Heart left ventricle (tissue), 16 donors: Measurements from ENCODE around the gene CACNB2. TPM values are rescaled to one million over a fixed set of nuclear protein-coding genes. Genes with fewer than 3 reads are reported as not detected.

ENCODE experiments used
- ATAC-seq, 4 donors: fragments of 200-7000 bp; cut with Tn5 transposase; one replicate each; pipeline ENCODE4 v1.9.1; 2020 to 2022; ENCODE audit warnings: moderate library complexity in 4 of 4, mild to moderate bottlenecking in 3 of 4, moderate number of reproducible peaks in 1 of 4
- DNase-seq, 5 donors: peaks; one replicate each; pipeline ENCODE4 v3.0.0-alpha.2; 2020
- H3K27ac ChIP-seq, 12 donors: fragments of 200-600 bp; sonication (generic) in 4 of 12; one replicate each; pipeline versions ENCODE4 v1.5.0 to v1.8.0; 2016 to 2022; ENCODE audit warnings: mild to moderate bottlenecking in 2 of 12
- H3K27me3 ChIP-seq, 9 donors: fragments of 200-600 bp; sonication (generic) in 2 of 9; one replicate each; pipeline versions ENCODE4 v1.5.1 to v1.8.0; 2016 to 2022; ENCODE audit warnings: mild to moderate bottlenecking in 3 of 9
- H3K36me3 ChIP-seq, 9 donors: fragments of 200-600 bp; sonication (generic) in 2 of 9; one replicate each; pipeline versions ENCODE4 v1.5.0 to v1.8.0; 2018 to 2022; ENCODE audit warnings: mild to moderate bottlenecking in 2 of 9
- H3K4me1 ChIP-seq, 12 donors: fragments of 200-600 bp; sonication (generic) in 4 of 12; one replicate each; pipeline versions ENCODE4 v1.5.0 to v1.8.0; 2016 to 2022; ENCODE audit warnings: mild to moderate bottlenecking in 3 of 12
- H3K4me3 ChIP-seq, 12 donors: fragments of 200-600 bp; sonication (generic) in 4 of 12; one replicate each; pipeline versions ENCODE4 v1.5.0 to v1.8.0; 2017 to 2022; ENCODE audit warnings: mild to moderate bottlenecking in 9 of 12, moderate library complexity in 4 of 12
- H3K9me3 ChIP-seq, 12 donors: fragments of 200-600 bp; sonication (generic) in 4 of 12; one replicate each; pipeline versions ENCODE4 v1.5.0 to v1.8.0; 2016 to 2022; ENCODE audit warnings: mild to moderate bottlenecking in 1 of 12
- POLR2A ChIP-seq, 2 donors: fragments of 450-650 bp; IDR thresholded peaks; one replicate each; pipeline ENCODE4 v1.6.1; 2017; ENCODE audit warnings: antibody characterized with exemption in 2 of 2, mild to moderate bottlenecking in 2 of 2, moderate library complexity in 2 of 2
- WGBS, 4 donors: extraction: QIAGEN DNeasy Blood & Tissue Kit in 2 of 4; methylation state at CpG; one replicate each; pipeline versions ENCODE4 v1.1.5 to v1.1.7; 2013 to 2018; 5-methylcytosine and 5-hydroxymethylcytosine counted together
- intact Hi-C, 10 donors: fragments of 100-400 bp; cut with DNase I; formaldehyde crosslinking; loops; one replicate each; pipeline versions ENCODE4 v1.11.1 to v1.14.2; 2022
- polyA plus RNA-seq, 2 donors: library from polyadenylated mRNA; stranded (reverse); fragments of 200-250 nt; gene quantifications; one replicate each; pipeline ENCODE4 v1.2.3, GENCODE V29; 2013
- total RNA-seq, 9 donors: library from RNA; depleted of rRNA in 2 of 9; stranded (reverse); fragments of >200 nt in 2 of 9; fragmentation: NEBNext Ultra II Directional in 3 of 9; extraction: Animal tissue kit (Norgen Biotek cat#: 25700) in 3 of 9; gene quantifications; one replicate each; pipeline versions ENCODE4 v1.1.0 to v1.2.4, GENCODE V29; 2016 to 2023
- TF ChIP-seq, protein P1 (sequence below), 12 donors: fragments of 200-600 bp; sonication (generic) in 4 of 12; IDR thresholded peaks; one replicate each; pipeline versions ENCODE4 v1.5.0 to v1.8.0; 2018 to 2022; ENCODE audit warnings: antibody characterized with exemption in 12 of 12, mild to moderate bottlenecking in 5 of 12
- donor health status: ischemic (EF 13 %, LVEDD 7.1; RV severe dilation, severe dysfunction).
- donor health status: healthy with polysubstance abuse.
- donor health status: DM: no; HTN: yes; CAD: no.
- donor health status: DM: no; HTN: no; CAD: no.
- donor health status: ischemic (EF 25% LVEDD 6.9; RV normal size, moderate dysfunction).
- donor health status: ischemic (EF 25% LVEDD 5.7; RV mildly dilated, moderate dysfunction).
- donor health status: healthy.
- donor health status: DM: yes; HTN: yes; CAD: no.
- donor health status: ischemic (EF 35%, LVEDD 5.7; RV mildly dilated, moderate dysfunction).
- donor health status: nonischemic (EF 11% LVEDD 7.7; RV severe dilation, severe dysfunction).
- donor health status: DM: yes; HTN: yes; CAD: no.
- donor health status: PGD.
- donor health status: ischemic (EF 29% LVEDD 5.4; RV normal size, mild dysfunction).
- donor health status: nonischemic (EF 23%, LVEDD 6.1; RV moderate dilation, normal function).

CACNB2 gene
- total and polyA plus RNA-seq, 11 donors: 11.4 to 63.2 (median 33.2) TPM

DNA sequence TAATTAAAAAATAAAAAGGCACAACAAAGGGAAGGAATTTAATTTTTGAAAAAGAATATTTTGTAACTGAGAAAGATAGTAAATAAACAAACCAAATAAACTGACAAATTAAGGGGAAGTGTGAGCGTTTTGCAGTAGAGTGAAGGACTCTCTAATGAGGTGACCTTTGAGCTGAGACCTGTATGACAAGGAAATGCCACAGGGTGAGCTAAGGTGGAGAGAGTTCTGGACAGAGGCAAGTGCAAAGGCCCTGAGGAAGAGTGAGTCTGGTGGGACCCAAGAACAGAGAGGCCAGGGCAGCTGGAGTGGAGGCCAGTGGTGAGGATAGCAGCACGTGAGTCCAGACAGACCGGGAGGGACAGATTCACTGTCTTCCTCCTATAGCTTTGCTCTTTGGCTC is 179.4 kb downstream of the CACNB2 start:
- Histone ChIP-seq H3K27ac (no peak overlapping the region), H3K9me3 (peaks cover 0 to 5% (median 0%) of the 10 kb centered on the region in 12 donors), H3K27me3 (no peaks in the 10 kb centered on the region), H3K4me3 (no peak overlapping the region), H3K4me1 (peaks cover 0 to 9% (median 0%) of the 10 kb centered on the region in 12 donors), H3K36me3 (no peaks in the 10 kb centered on the region)
- TF ChIP-seq, protein P1, sequence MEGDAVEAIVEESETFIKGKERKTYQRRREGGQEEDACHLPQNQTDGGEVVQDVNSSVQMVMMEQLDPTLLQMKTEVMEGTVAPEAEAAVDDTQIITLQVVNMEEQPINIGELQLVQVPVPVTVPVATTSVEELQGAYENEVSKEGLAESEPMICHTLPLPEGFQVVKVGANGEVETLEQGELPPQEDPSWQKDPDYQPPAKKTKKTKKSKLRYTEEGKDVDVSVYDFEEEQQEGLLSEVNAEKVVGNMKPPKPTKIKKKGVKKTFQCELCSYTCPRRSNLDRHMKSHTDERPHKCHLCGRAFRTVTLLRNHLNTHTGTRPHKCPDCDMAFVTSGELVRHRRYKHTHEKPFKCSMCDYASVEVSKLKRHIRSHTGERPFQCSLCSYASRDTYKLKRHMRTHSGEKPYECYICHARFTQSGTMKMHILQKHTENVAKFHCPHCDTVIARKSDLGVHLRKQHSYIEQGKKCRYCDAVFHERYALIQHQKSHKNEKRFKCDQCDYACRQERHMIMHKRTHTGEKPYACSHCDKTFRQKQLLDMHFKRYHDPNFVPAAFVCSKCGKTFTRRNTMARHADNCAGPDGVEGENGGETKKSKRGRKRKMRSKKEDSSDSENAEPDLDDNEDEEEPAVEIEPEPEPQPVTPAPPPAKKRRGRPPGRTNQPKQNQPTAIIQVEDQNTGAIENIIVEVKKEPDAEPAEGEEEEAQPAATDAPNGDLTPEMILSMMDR (IDR thresholded peaks at IDR 0.05): no peak
- TF ChIP-seq POLR2A (IDR thresholded peaks at IDR 0.05): no peak
- no peak for ATAC-seq
- 87 to 97% (median 92%) methylated on average over 3 of the region's 3 CpGs for WGBS, 4 donors
- DNase-seq: no peak
- intact Hi-C loops: loop anchor here in 2 of 10 donors (10.0 kb wide), 2 partner anchors 155 to 175 kb away; partner anchors contain the start of gene CACNB2 (in 1 of the 2)

DNA sequence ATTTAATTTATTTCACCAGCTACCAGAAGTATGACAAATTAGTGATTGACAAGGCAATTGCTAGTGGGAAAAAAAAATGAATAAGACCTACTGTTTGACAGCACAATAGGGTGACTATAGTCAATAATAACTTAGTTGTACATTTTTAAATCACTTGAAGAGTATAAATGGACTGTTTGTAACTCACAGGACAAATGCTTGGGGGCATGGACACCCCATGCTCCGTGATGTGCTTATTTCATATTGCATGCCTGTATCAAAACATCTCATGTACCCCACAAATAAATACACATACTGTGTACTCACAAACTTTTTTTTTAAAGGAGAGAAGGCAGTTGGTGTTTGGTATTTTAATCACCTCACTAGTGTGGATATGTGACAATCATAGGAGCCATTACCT is 181.1 kb downstream of the CACNB2 start:
- WGBS, 4 donors: 76 to 88% (median 84%) methylated on average over 1 of the region's 1 CpG
- Histone ChIP-seq H3K4me1 (peaks cover 0 to 2% (median 0%) of the 10 kb centered on the region in 12 donors), H3K27me3 (no peaks in the 10 kb centered on the region), H3K36me3 (no peaks in the 10 kb centered on the region), H3K27ac (no peak overlapping the region), H3K9me3 (peaks cover 0 to 5% (median 0%) of the 10 kb centered on the region in 12 donors), H3K4me3 (no peak overlapping the region)
- ATAC-seq (no peak), DNase-seq (no peak)
- TF ChIP-seq, protein P1 (IDR thresholded peaks at IDR 0.05): no peak
- TF ChIP-seq POLR2A (IDR thresholded peaks at IDR 0.05): no peak
- intact Hi-C loops: no loop called here

DNA sequence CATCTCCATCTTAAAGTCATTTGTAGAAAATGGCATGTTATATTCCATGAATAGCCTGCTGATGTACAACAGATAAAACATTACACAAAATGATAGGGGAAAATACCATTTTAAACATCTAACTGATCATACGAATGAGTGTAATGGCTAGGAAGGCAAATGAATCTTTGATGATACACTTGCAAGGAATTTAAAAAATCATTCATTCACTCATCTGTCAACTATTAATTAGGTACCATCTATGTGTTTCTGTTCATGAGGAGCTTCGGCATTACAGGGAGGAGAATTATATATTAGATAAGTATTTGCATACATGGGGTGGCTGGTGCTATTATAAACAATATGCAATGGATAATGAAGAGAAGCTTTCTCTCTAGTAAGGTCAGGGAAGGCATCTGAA is 183.7 kb downstream of the CACNB2 start:
- no peaks in the 10 kb centered on the region for H3K27me3 ChIP-seq
- intact Hi-C loops: no loop called here
- WGBS, 4 donors: 87 to 94% (median 89%) methylated on average over 2 of the region's 2 CpGs
- TF ChIP-seq, protein P1 (IDR thresholded peaks at IDR 0.05): no peak
- TF ChIP-seq POLR2A (IDR thresholded peaks at IDR 0.05): no peak
- ATAC-seq (no peak), DNase-seq (no peak)
- no peaks in the 10 kb centered on the region for H3K36me3 ChIP-seq
- H3K9me3 ChIP-seq: peaks cover 0 to 3% (median 0%) of the 10 kb centered on the region in 12 donors
- H3K27ac ChIP-seq: no peak overlapping the region
- peaks cover 0 to 6% (median 0%) of the 10 kb centered on the region in 12 donors for H3K4me1 ChIP-seq
- no peak overlapping the region for H3K4me3 ChIP-seq

DNA sequence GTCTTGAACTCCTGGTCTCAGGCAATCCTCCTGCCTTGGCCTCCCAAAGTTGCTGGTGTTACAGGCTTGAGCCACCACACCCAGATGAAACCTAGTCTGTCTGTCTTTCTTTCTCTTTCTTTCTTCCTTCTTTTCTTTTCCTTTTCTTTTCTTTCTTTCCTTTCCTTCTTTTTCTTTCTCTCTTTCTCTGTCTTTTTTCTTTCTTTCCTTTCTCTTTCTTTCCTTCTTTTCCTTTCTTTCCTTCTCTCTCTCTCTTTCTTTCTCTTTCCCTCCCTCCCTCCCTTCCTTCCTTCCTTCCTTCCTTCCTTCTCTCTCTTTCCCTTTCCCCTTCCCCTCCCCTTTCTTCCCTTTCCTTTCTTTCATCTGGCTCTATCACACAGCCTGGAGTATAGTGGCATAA is 185.2 kb downstream of the CACNB2 start:
- H3K4me1 ChIP-seq: peaks cover 0 to 6% (median 0%) of the 10 kb centered on the region in 12 donors
- no peaks in the 10 kb centered on the region for H3K27me3 ChIP-seq
- ATAC-seq: no peak
- no peak overlapping the region for H3K27ac ChIP-seq
- no peaks in the 10 kb centered on the region for H3K36me3 ChIP-seq
- TF ChIP-seq POLR2A (IDR thresholded peaks at IDR 0.05): no peak
- TF ChIP-seq, protein P1 (IDR thresholded peaks at IDR 0.05): no peak
- intact Hi-C loops: no loop called here
- H3K4me3 ChIP-seq: no peak overlapping the region
- DNase-seq: no peak
- no peaks in the 10 kb centered on the region for H3K9me3 ChIP-seq
